ENCODE measurements around the gene MED14.

Gene MED14

GRCh38 chrX:40709395-40709794, 25.9 kb downstream of the MED14 start:
- H3K4me3 ChIP-seq (ENCODE audit: severe bottlenecking) = no peak overlapping the region
- no peaks in the 10 kb centered on the region for H3K27me3 ChIP-seq (ENCODE audit: insufficient read depth, poor library complexity, severe bottlenecking)
- peaks cover 22% of the 10 kb centered on the region for H3K36me3 ChIP-seq (ENCODE audit: low read depth)
- no peaks in the 10 kb centered on the region for H3K4me1 ChIP-seq (ENCODE audit: insufficient read depth, poor library complexity, severe bottlenecking)
- no peak for TF ChIP-seq CTCF (IDR thresholded peaks at IDR 0.05; ENCODE audit: poor library complexity, severe bottlenecking)
- no peak overlapping the region for H3K27ac ChIP-seq (ENCODE audit: poor library complexity, severe bottlenecking)
- ATAC-seq (ENCODE audit: low read depth) (no peak), DNase-seq (ENCODE audit: low spot score) (no peak)
- no peaks in the 10 kb centered on the region for H3K9me3 ChIP-seq (ENCODE audit: severe bottlenecking)

GRCh38 chrX:40705658-40706312, 29.6 kb downstream of the MED14 start:
- no peak overlapping the region for H3K27ac ChIP-seq (ENCODE audit: poor library complexity, severe bottlenecking)
- DNase-seq (ENCODE audit: low spot score) (no peak), ATAC-seq (ENCODE audit: low read depth) (no peak)
- no peak for TF ChIP-seq CTCF (IDR thresholded peaks at IDR 0.05; ENCODE audit: poor library complexity, severe bottlenecking)
- no peaks in the 10 kb centered on the region for H3K4me1 ChIP-seq (ENCODE audit: insufficient read depth, poor library complexity, severe bottlenecking)
- H3K4me3 ChIP-seq (ENCODE audit: severe bottlenecking) = no peak overlapping the region
- H3K27me3 ChIP-seq (ENCODE audit: insufficient read depth, poor library complexity, severe bottlenecking) = no peaks in the 10 kb centered on the region
- no peaks in the 10 kb centered on the region for H3K9me3 ChIP-seq (ENCODE audit: severe bottlenecking)
- H3K36me3 ChIP-seq (ENCODE audit: low read depth) = peaks cover 24% of the 10 kb centered on the region

- DNase-seq (ENCODE audit: low spot score) = no peak
- TF ChIP-seq CTCF (IDR thresholded peaks at IDR 0.05; ENCODE audit: poor library complexity, severe bottlenecking) = no peak
- Histone ChIP-seq H3K27ac (ENCODE audit: poor library complexity, severe bottlenecking) (no peak overlapping the region), H3K36me3 (ENCODE audit: low read depth) (peaks cover 23% of the 10 kb centered on the region), H3K4me3 (ENCODE audit: severe bottlenecking) (no peak overlapping the region), H3K4me1 (ENCODE audit: insufficient read depth, poor library complexity, severe bottlenecking) (no peaks in the 10 kb centered on the region), H3K9me3 (ENCODE audit: severe bottlenecking) (no peaks in the 10 kb centered on the region), H3K27me3 (ENCODE audit: insufficient read depth, poor library complexity, severe bottlenecking) (no peaks in the 10 kb centered on the region)
- ATAC-seq (ENCODE audit: low read depth) = no peak
Measured at GRCh38 chrX:40700640-40701342, 34.6 kb downstream of the MED14 start.

GRCh38 chrX:40698851-40699250, 36.5 kb downstream of the MED14 start:
- TF ChIP-seq CTCF (IDR thresholded peaks at IDR 0.05; ENCODE audit: poor library complexity, severe bottlenecking) = no peak
- no peak overlapping the region for H3K4me3 ChIP-seq (ENCODE audit: severe bottlenecking)
- H3K4me1 ChIP-seq (ENCODE audit: insufficient read depth, poor library complexity, severe bottlenecking) = no peaks in the 10 kb centered on the region
- ATAC-seq (ENCODE audit: low read depth) = no peak
- no peaks in the 10 kb centered on the region for H3K27me3 ChIP-seq (ENCODE audit: insufficient read depth, poor library complexity, severe bottlenecking)
- DNase-seq (ENCODE audit: low spot score) = no peak
- no peak overlapping the region for H3K27ac ChIP-seq (ENCODE audit: poor library complexity, severe bottlenecking)
- H3K36me3 ChIP-seq (ENCODE audit: low read depth) = peaks cover 21% of the 10 kb centered on the region
- no peaks in the 10 kb centered on the region for H3K9me3 ChIP-seq (ENCODE audit: severe bottlenecking)

DNA sequence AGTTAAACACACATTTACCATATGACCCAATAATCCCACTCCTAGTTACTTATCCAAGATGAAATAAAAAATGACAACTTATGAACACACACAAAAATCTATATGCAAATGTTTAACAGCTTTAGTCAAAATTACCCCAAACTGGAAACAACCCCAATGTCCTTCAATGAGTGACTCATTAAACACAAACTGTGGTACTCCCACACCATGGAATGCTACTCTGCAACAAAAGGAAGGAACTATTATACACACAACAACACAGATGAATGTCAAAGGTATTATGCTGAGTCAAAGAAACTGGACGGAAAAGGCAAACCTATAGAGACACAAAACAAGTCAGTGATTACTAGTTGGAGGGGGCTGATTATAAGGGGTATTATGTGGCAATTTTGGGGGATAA, 40.5 kb downstream of the MED14 start:
- no peak overlapping the region for H3K27ac ChIP-seq (ENCODE audit: poor library complexity, severe bottlenecking)
- H3K27me3 ChIP-seq (ENCODE audit: insufficient read depth, poor library complexity, severe bottlenecking) = no peaks in the 10 kb centered on the region
- no peaks in the 10 kb centered on the region for H3K9me3 ChIP-seq (ENCODE audit: severe bottlenecking)
- no peak for TF ChIP-seq CTCF (IDR thresholded peaks at IDR 0.05; ENCODE audit: poor library complexity, severe bottlenecking)
- DNase-seq (ENCODE audit: low spot score) = no peak
- no peaks in the 10 kb centered on the region for H3K4me1 ChIP-seq (ENCODE audit: insufficient read depth, poor library complexity, severe bottlenecking)
- no peak for ATAC-seq (ENCODE audit: low read depth)
- no peak overlapping the region for H3K4me3 ChIP-seq (ENCODE audit: severe bottlenecking)
- peaks cover 25% of the 10 kb centered on the region for H3K36me3 ChIP-seq (ENCODE audit: low read depth)
